Measurements from ENCODE around the gene PRKAG2.
A peak's percentile ranks its signal among the peaks of the same experiment; 100 is the strongest.

PRKAG2 gene

DNA sequence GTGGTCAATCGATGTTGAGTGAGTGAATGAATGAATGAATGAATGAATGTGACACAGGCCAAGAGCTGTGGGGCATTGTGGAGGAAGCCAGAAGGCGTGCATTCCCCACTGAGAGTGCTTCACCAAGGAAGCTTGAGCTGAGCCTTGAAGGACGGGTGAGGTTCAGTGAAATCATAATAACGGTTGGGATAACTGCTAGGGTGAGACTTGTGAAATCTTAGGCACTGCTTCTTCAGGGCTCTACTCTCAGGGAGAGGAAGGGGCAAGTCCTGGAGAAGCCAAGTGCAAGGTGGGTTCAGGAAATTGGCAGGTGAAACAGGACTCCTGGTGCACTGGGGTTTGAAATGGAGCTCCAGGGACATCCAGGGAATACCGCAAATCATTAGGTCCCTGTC, 23.7 kb upstream of the PRKAG2 start:
- TF ChIP-seq ZBTB7A (IDR thresholded peaks at IDR 0.05; ENCODE audit: low read depth) (no peak), YY1 (IDR thresholded peaks at IDR 0.05; ENCODE audit: low read depth) (no peak), RAD21 (IDR thresholded peaks at IDR 0.05; ENCODE audit: low read depth) (no peak), EGR1 (IDR thresholded peaks at IDR 0.05) (no peak), CREB1 (IDR thresholded peaks at IDR 0.05; ENCODE audit: low read depth) (no peak), EP300 (IDR thresholded peaks at IDR 0.05; ENCODE audit: borderline replicate concordance) (no peak), TAF1 (IDR thresholded peaks at IDR 0.05; ENCODE audit: low read depth) (no peak), TCF12 (IDR thresholded peaks at IDR 0.05; ENCODE audit: low read depth) (no peak), CEBPB (IDR thresholded peaks at IDR 0.05) (no peak), FOXM1 (IDR thresholded peaks at IDR 0.05; ENCODE audit: borderline replicate concordance, low read depth) (no peak)
- TF ChIP-seq, protein P1, sequence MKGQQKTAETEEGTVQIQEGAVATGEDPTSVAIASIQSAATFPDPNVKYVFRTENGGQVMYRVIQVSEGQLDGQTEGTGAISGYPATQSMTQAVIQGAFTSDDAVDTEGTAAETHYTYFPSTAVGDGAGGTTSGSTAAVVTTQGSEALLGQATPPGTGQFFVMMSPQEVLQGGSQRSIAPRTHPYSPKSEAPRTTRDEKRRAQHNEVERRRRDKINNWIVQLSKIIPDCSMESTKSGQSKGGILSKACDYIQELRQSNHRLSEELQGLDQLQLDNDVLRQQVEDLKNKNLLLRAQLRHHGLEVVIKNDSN (IDR thresholded peaks at IDR 0.05), result no peak
- TF ChIP-seq, protein P2, sequence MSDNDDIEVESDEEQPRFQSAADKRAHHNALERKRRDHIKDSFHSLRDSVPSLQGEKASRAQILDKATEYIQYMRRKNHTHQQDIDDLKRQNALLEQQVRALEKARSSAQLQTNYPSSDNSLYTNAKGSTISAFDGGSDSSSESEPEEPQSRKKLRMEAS (IDR thresholded peaks at IDR 0.05), result no peak

DNA sequence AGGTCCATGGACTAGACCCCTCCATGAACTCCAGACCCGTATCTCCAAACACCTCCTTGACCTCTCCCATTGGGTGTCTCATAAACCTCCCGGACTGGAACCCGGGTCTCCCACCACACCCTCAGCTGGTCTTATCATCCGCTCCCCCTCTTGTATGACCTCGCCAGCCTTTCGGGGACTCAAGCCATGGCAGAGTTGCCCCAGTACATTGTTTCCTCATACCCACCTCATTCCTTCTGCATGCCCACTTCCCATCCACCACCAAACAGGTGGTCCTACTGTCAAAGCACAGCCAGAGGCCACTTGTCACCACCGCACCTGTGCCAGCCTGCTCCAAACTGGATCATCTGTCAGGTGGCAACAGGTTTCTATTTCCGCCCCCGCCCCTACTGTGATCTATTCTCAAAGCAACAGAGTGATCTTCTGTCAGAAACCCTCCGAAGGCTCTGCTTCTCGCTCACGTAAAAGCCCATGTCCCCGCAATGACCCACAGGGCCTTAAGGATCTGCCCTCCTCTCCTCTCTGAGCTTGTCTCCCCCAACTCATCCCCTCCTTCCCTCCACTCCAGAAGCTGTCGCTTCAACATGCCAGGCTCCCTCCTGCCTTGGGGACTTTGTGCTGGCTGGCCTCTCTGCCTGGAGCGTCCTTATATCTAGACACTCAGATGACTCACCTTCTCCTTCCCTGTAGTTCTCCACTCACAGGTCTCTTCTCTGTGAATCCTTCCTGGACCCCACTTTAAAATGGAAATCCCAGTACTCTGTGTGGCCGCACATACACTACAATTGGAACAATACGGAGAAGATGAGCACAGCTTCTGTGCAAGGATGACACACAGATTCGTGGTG, 22.8 kb upstream of the PRKAG2 start:
- TF ChIP-seq EP300 (IDR thresholded peaks at IDR 0.05; ENCODE audit: borderline replicate concordance) (no peak), TCF12 (IDR thresholded peaks at IDR 0.05; ENCODE audit: low read depth) (no peak), TEAD4 (IDR thresholded peaks at IDR 0.05) (no peak), TAF1 (IDR thresholded peaks at IDR 0.05; ENCODE audit: low read depth) (no peak)
- TF ChIP-seq, protein P3, sequence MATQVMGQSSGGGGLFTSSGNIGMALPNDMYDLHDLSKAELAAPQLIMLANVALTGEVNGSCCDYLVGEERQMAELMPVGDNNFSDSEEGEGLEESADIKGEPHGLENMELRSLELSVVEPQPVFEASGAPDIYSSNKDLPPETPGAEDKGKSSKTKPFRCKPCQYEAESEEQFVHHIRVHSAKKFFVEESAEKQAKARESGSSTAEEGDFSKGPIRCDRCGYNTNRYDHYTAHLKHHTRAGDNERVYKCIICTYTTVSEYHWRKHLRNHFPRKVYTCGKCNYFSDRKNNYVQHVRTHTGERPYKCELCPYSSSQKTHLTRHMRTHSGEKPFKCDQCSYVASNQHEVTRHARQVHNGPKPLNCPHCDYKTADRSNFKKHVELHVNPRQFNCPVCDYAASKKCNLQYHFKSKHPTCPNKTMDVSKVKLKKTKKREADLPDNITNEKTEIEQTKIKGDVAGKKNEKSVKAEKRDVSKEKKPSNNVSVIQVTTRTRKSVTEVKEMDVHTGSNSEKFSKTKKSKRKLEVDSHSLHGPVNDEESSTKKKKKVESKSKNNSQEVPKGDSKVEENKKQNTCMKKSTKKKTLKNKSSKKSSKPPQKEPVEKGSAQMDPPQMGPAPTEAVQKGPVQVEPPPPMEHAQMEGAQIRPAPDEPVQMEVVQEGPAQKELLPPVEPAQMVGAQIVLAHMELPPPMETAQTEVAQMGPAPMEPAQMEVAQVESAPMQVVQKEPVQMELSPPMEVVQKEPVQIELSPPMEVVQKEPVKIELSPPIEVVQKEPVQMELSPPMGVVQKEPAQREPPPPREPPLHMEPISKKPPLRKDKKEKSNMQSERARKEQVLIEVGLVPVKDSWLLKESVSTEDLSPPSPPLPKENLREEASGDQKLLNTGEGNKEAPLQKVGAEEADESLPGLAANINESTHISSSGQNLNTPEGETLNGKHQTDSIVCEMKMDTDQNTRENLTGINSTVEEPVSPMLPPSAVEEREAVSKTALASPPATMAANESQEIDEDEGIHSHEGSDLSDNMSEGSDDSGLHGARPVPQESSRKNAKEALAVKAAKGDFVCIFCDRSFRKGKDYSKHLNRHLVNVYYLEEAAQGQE (IDR thresholded peaks at IDR 0.05; ENCODE audit: low read depth), result no peak
- TF ChIP-seq, protein P2 (IDR thresholded peaks at IDR 0.05), result no peak

DNA sequence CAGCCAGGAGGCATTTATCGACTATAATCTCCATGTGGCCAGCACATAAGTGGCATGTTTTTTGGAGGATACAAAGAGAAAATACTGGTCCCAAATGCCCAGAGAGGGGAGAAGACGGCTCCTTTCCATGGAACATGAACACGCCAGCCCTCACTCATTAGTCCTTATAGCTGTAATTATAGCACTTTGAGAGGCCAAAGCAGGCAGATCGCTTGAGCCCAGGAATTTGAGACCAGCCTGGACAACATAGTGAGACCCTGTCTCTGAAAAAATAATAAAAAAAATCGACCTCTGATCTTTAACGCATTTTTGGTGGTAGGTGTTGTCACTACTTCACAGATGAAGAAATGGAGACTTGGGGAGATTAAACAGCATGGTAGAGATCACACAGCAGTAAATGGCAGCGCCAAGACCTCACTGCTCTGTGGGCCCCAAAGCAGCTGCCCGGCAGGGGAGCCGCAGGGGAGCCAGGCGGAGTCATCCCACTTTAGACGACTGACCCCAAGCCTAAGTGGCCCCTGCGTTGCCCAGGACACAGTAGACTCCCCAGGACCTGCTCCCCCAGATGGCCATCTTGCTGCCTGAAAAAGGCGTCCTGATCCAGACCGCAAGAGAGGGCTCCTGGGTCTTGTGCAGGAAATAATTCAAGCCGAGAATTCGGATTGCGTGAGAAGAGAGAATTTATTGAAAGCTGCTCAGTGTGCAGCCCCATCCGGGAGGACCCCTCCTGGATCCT, 21.2 kb upstream of the PRKAG2 start:
- no peak for TF ChIP-seq TAF1 (IDR thresholded peaks at IDR 0.05; ENCODE audit: low read depth)
- TF ChIP-seq NFIC (IDR thresholded peaks at IDR 0.05), result no peak
- TF ChIP-seq RAD21 (IDR thresholded peaks at IDR 0.05; ENCODE audit: low read depth), result no peak
- no peak for TF ChIP-seq CREB1 (IDR thresholded peaks at IDR 0.05; ENCODE audit: low read depth)
- TF ChIP-seq EP300 (IDR thresholded peaks at IDR 0.05; ENCODE audit: borderline replicate concordance), result no peak
- TF ChIP-seq CEBPB (IDR thresholded peaks at IDR 0.05), result no peak
- no peak for TF ChIP-seq TCF12 (IDR thresholded peaks at IDR 0.05; ENCODE audit: low read depth)
- TF ChIP-seq ZBTB7A (IDR thresholded peaks at IDR 0.05; ENCODE audit: low read depth), result no peak
- no peak for TF ChIP-seq FOXM1 (IDR thresholded peaks at IDR 0.05; ENCODE audit: borderline replicate concordance, low read depth)
- TF ChIP-seq, protein P3 (IDR thresholded peaks at IDR 0.05; ENCODE audit: low read depth), result no peak
- no peak for TF ChIP-seq YY1 (IDR thresholded peaks at IDR 0.05; ENCODE audit: low read depth)
- no peak for TF ChIP-seq EGR1 (IDR thresholded peaks at IDR 0.05)
- TF ChIP-seq, protein P1 (IDR thresholded peaks at IDR 0.05), result no peak
- TF ChIP-seq, protein P2 (IDR thresholded peaks at IDR 0.05), result no peak

DNA sequence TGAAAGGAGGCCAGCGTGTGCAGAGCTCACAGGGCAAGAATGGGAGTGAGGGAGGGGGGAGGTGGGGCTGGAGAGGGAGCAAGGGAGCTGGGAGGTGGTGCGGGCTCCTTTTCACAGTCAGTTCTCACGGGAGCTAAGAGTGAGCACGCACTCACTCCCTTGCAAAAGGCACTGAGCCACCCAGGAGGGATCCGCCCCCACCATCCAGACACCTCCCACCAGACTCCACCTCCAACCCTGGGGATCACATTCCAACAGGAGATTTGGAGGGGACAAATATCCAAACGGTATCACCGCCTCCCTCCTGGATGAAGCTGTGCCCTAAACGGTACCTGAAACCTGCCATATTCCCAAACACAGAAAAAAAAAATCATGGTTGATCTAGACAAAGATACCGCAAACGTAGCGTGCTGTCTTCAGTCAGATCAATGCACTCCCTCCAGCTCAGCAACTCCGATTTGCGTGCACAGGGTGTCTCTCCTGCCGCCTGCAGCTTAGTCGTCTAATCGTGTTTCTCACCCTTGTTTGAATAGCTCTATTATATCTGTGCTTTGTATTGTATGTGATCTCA, 20.3 kb upstream of the PRKAG2 start:
- no peak for TF ChIP-seq FOXM1 (IDR thresholded peaks at IDR 0.05; ENCODE audit: borderline replicate concordance, low read depth)
- 0 out of 2 replicates have a peak, but pooled peaks have one; percentile 35 for TF ChIP-seq TEAD4 (IDR thresholded peaks at IDR 0.05)

DNA sequence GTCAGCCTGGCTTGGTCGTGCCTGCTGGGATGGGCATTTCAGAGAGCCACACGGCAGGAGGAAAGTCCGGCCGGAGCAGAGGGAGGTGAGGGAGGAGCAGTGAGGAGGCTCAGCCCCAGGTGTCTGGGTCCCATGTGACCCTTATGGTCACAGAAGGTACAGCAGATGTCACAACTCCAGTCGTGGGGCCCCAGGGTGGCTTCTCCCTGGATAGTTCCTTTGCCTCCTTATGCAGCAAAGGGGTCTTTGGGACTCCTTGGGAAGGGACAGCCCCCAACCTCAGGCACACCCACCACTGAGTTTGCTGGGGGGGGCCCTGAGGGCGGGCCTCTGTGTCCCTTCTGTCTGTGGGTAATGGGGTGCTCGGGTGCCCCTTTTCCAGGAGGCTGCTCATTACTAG, 19.6 kb upstream of the PRKAG2 start:
- no peak for TF ChIP-seq TCF12 (IDR thresholded peaks at IDR 0.05; ENCODE audit: low read depth)
- TF ChIP-seq TAF1 (IDR thresholded peaks at IDR 0.05; ENCODE audit: low read depth), result no peak
- TF ChIP-seq TEAD4 (IDR thresholded peaks at IDR 0.05), result no peak
- TF ChIP-seq, protein P3 (IDR thresholded peaks at IDR 0.05; ENCODE audit: low read depth), result no peak
- TF ChIP-seq RAD21 (IDR thresholded peaks at IDR 0.05; ENCODE audit: low read depth), result no peak
- TF ChIP-seq NFIC (IDR thresholded peaks at IDR 0.05), result no peak
- no peak for TF ChIP-seq EGR1 (IDR thresholded peaks at IDR 0.05)
- no peak for TF ChIP-seq FOXM1 (IDR thresholded peaks at IDR 0.05; ENCODE audit: borderline replicate concordance, low read depth)
- TF ChIP-seq, protein P2 (IDR thresholded peaks at IDR 0.05), result no peak
- TF ChIP-seq ZBTB7A (IDR thresholded peaks at IDR 0.05; ENCODE audit: low read depth), result no peak
- TF ChIP-seq YY1 (IDR thresholded peaks at IDR 0.05; ENCODE audit: low read depth), result no peak
- TF ChIP-seq CREB1 (IDR thresholded peaks at IDR 0.05; ENCODE audit: low read depth), result no peak
- TF ChIP-seq EP300 (IDR thresholded peaks at IDR 0.05; ENCODE audit: borderline replicate concordance), result no peak
- no peak for TF ChIP-seq CEBPB (IDR thresholded peaks at IDR 0.05)
- TF ChIP-seq, protein P1 (IDR thresholded peaks at IDR 0.05), result no peak
